ENCODE results near the gene TGIF1.

GRCh38 chr18:3449512-3450011, 410 bp upstream of the TGIF1 start:
- no peak for TF ChIP-seq POLR2A (IDR thresholded peaks at IDR 0.05)
- TF ChIP-seq, protein P1, sequence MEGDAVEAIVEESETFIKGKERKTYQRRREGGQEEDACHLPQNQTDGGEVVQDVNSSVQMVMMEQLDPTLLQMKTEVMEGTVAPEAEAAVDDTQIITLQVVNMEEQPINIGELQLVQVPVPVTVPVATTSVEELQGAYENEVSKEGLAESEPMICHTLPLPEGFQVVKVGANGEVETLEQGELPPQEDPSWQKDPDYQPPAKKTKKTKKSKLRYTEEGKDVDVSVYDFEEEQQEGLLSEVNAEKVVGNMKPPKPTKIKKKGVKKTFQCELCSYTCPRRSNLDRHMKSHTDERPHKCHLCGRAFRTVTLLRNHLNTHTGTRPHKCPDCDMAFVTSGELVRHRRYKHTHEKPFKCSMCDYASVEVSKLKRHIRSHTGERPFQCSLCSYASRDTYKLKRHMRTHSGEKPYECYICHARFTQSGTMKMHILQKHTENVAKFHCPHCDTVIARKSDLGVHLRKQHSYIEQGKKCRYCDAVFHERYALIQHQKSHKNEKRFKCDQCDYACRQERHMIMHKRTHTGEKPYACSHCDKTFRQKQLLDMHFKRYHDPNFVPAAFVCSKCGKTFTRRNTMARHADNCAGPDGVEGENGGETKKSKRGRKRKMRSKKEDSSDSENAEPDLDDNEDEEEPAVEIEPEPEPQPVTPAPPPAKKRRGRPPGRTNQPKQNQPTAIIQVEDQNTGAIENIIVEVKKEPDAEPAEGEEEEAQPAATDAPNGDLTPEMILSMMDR (IDR thresholded peaks at IDR 0.05): no peak

All from right lobe of liver (tissue), 4 donors.